Measurements from ENCODE around the gene GTPBP6. TPM values are rescaled to one million over a fixed set of nuclear protein-coding genes. Genes with fewer than 3 reads are reported as not detected.
"Not testable (repeated sequence)": the region's sequence is repeated elsewhere in the genome, so short reads cannot be mapped to it uniquely, and the experiment has no call there.

The GTPBP6 gene
- total RNA-seq, 2 experiments from 2014 or later: 46.2 to 46.7 TPM

GRCh38 chrX:334971-335757 is 16.6 kb upstream of the GTPBP6 start:
- Mint-ChIP-seq H3K36me3 (ENCODE audit: low read depth) (peaks cover 33% of the 10 kb centered on the region), H3K4me3 (no peak overlapping the region), H3K27ac (no peak overlapping the region), H3K4me1 (no peaks in the 10 kb centered on the region), H3K9me3 (peaks cover 5% of the 10 kb centered on the region), H3K27me3 (peaks cover under 1% of the 10 kb centered on the region)
- ChIA-PET POLR2A (no interaction called here), CTCF (no interaction called here)
- DNase-seq: no peak

GRCh38 chrX:334331-334891 is 15.8 kb upstream of the GTPBP6 start:
- peaks cover 6% of the 10 kb centered on the region for H3K9me3 Mint-ChIP-seq
- H3K27ac Mint-ChIP-seq: no peak overlapping the region
- peaks cover 1% of the 10 kb centered on the region for H3K27me3 Mint-ChIP-seq
- DNase-seq: no peak
- no peaks in the 10 kb centered on the region for H3K4me1 Mint-ChIP-seq
- POLR2A ChIA-PET: no interaction called here
- H3K4me3 Mint-ChIP-seq: no peak overlapping the region
- CTCF ChIA-PET: no interaction called here
- H3K36me3 Mint-ChIP-seq (ENCODE audit: low read depth): peaks cover 33% of the 10 kb centered on the region

GRCh38 chrX:333611-334311 is 15.2 kb upstream of the GTPBP6 start:
- Mint-ChIP-seq H3K4me3 (no peak overlapping the region), H3K4me1 (no peaks in the 10 kb centered on the region), H3K27me3 (peaks cover 1% of the 10 kb centered on the region), H3K9me3 (peaks cover 7% of the 10 kb centered on the region), H3K36me3 (ENCODE audit: low read depth) (peaks cover 30% of the 10 kb centered on the region), H3K27ac (no peak overlapping the region)
- POLR2A ChIA-PET: no interaction called here
- CTCF ChIA-PET: no interaction called here
- no peak for DNase-seq

- Mint-ChIP-seq H3K27ac (no peak overlapping the region), H3K4me1 (no peaks in the 10 kb centered on the region), H3K4me3 (no peak overlapping the region), H3K27me3 (peaks cover 1% of the 10 kb centered on the region), H3K36me3 (ENCODE audit: low read depth) (peaks cover 23% of the 10 kb centered on the region), H3K9me3 (peaks cover 7% of the 10 kb centered on the region)
- DNase-seq: no peak
- CTCF ChIA-PET: no interaction called here
- POLR2A ChIA-PET: no interaction called here
Measured at GRCh38 chrX:332916-333610, 14.5 kb upstream of the GTPBP6 start.

GRCh38 chrX:332496-332860 is 13.9 kb upstream of the GTPBP6 start:
- H3K36me3 Mint-ChIP-seq (ENCODE audit: low read depth): peaks cover 18% of the 10 kb centered on the region
- CTCF ChIA-PET: no interaction called here
- no peak overlapping the region for H3K4me3 Mint-ChIP-seq
- DNase-seq: no peak
- POLR2A ChIA-PET: no interaction called here
- peaks cover 1% of the 10 kb centered on the region for H3K27me3 Mint-ChIP-seq
- peaks cover 7% of the 10 kb centered on the region for H3K9me3 Mint-ChIP-seq
- H3K4me1 Mint-ChIP-seq: no peaks in the 10 kb centered on the region
- H3K27ac Mint-ChIP-seq: no peak overlapping the region

- ChIA-PET CTCF (no interaction called here), POLR2A (no interaction called here)
- Mint-ChIP-seq H3K27ac (no peak overlapping the region), H3K4me3 (no peak overlapping the region), H3K27me3 (peaks cover 1% of the 10 kb centered on the region), H3K9me3 (peaks cover 7% of the 10 kb centered on the region), H3K4me1 (no peaks in the 10 kb centered on the region), H3K36me3 (ENCODE audit: low read depth) (peaks cover 14% of the 10 kb centered on the region)
- DNase-seq: no peak
Measured at GRCh38 chrX:331825-332495, 13.4 kb upstream of the GTPBP6 start.

GRCh38 chrX:331151-331824 is 12.7 kb upstream of the GTPBP6 start:
- CTCF ChIA-PET: no interaction called here
- Mint-ChIP-seq H3K4me1 (no peaks in the 10 kb centered on the region), H3K9me3 (peaks cover 3% of the 10 kb centered on the region), H3K4me3 (no peak overlapping the region), H3K27me3 (peaks cover 1% of the 10 kb centered on the region), H3K27ac (no peak overlapping the region), H3K36me3 (ENCODE audit: low read depth) (peaks cover 7% of the 10 kb centered on the region)
- POLR2A ChIA-PET: no interaction called here
- no peak for DNase-seq

GRCh38 chrX:330726-331150 is 12.1 kb upstream of the GTPBP6 start:
- H3K27me3 Mint-ChIP-seq: peaks cover 1% of the 10 kb centered on the region
- H3K4me1 Mint-ChIP-seq: no peaks in the 10 kb centered on the region
- peaks cover 2% of the 10 kb centered on the region for H3K9me3 Mint-ChIP-seq
- no peak overlapping the region for H3K27ac Mint-ChIP-seq
- CTCF ChIA-PET: no interaction called here
- peaks cover 4% of the 10 kb centered on the region for H3K36me3 Mint-ChIP-seq (ENCODE audit: low read depth)
- H3K4me3 Mint-ChIP-seq: no peak overlapping the region
- POLR2A ChIA-PET: no interaction called here
- DNase-seq: no peak

GRCh38 chrX:330141-330725 is 11.6 kb upstream of the GTPBP6 start:
- H3K27ac Mint-ChIP-seq; H3K36me3 Mint-ChIP-seq (ENCODE audit: low read depth); POLR2A ChIA-PET; CTCF ChIA-PET; H3K4me3 Mint-ChIP-seq; H3K27me3 Mint-ChIP-seq; H3K4me1 Mint-ChIP-seq; H3K9me3 Mint-ChIP-seq; DNase-seq: not testable (repeated sequence)

- no peak for DNase-seq
- peaks cover 1% of the 10 kb centered on the region for H3K27me3 Mint-ChIP-seq
- no peak overlapping the region for H3K4me3 Mint-ChIP-seq
- CTCF ChIA-PET: no interaction called here
- H3K4me1 Mint-ChIP-seq: peaks cover 2% of the 10 kb centered on the region
- no peak overlapping the region for H3K27ac Mint-ChIP-seq
- no peaks in the 10 kb centered on the region for H3K36me3 Mint-ChIP-seq (ENCODE audit: low read depth)
- POLR2A ChIA-PET: no interaction called here
- H3K9me3 Mint-ChIP-seq: peaks cover 2% of the 10 kb centered on the region
Measured at GRCh38 chrX:329291-329910, 10.8 kb upstream of the GTPBP6 start.

- no peak for DNase-seq
- no peak overlapping the region for H3K4me3 Mint-ChIP-seq
- H3K36me3 Mint-ChIP-seq (ENCODE audit: low read depth): no peaks in the 10 kb centered on the region
- H3K27ac Mint-ChIP-seq: no peak overlapping the region
- H3K27me3 Mint-ChIP-seq: peaks cover 1% of the 10 kb centered on the region
- H3K9me3 Mint-ChIP-seq: peaks cover 2% of the 10 kb centered on the region
- peaks cover 10% of the 10 kb centered on the region for H3K4me1 Mint-ChIP-seq
- POLR2A ChIA-PET: no interaction called here
- CTCF ChIA-PET: no interaction called here
Measured at GRCh38 chrX:327660-328126, 9.1 kb upstream of the GTPBP6 start.

- H3K27me3 Mint-ChIP-seq; DNase-seq; H3K27ac Mint-ChIP-seq; H3K36me3 Mint-ChIP-seq (ENCODE audit: low read depth); H3K9me3 Mint-ChIP-seq; POLR2A ChIA-PET; H3K4me3 Mint-ChIP-seq; CTCF ChIA-PET: not testable (repeated sequence)
- peaks cover 19% of the 10 kb centered on the region for H3K4me1 Mint-ChIP-seq
Measured at GRCh38 chrX:324664-325063, 6.1 kb upstream of the GTPBP6 start.

Data from activated CD4-positive, alpha-beta memory T cell treated with anti-CD3 and anti-CD28 coated beads, Interleukin-2, amount 10 ng/mL, durations not matched to agents 7 days and 5 days (primary cell).